Activated T-helper 1 cell treated with anti-CD3 and anti-CD28 coated beads, Interleukin-2, amount 50 U/mL, for 16 hours (primary cell): ENCODE results near the gene MORF4L1.
"Not testable (repeated sequence)": the region's sequence is repeated elsewhere in the genome, so short reads cannot be mapped to it uniquely, and the experiment has no call there.

Experiments used
- DNase-seq, 2 donors: peaks; one replicate each; pipeline ENCODE4 v3.0.0-alpha.2; 2020; ENCODE audit warnings: low read depth in 1 of 2, low spot score in 1 of 2

The MORF4L1 gene

GRCh38 chr15:78925076-78925624 is 52.5 kb downstream of the MORF4L1 start:
- no peak for DNase-seq

GRCh38 chr15:78925956-78926743 is 53.5 kb downstream of the MORF4L1 start:
- no peak for DNase-seq

GRCh38 chr15:78927077-78927790 is 54.5 kb downstream of the MORF4L1 start:
- no peak for DNase-seq

GRCh38 chr15:78928176-78928575 is 55.5 kb downstream of the MORF4L1 start:
- not testable (repeated sequence) for DNase-seq

GRCh38 chr15:78928616-78929093 is 56.0 kb downstream of the MORF4L1 start:
- DNase-seq, result no peak

- DNase-seq, result no peak
These were observed 57.0 kb downstream of the MORF4L1 start for GRCh38 chr15:78929536-78930264.

- no peak for DNase-seq
These were observed 58.1 kb downstream of the MORF4L1 start for GRCh38 chr15:78930577-78931388.

GRCh38 chr15:78931439-78932257 is 59.0 kb downstream of the MORF4L1 start:
- no peak for DNase-seq

GRCh38 chr15:78932258-78932808 is 59.6 kb downstream of the MORF4L1 start:
- DNase-seq, result no peak

- no peak for DNase-seq
These were observed 60.6 kb downstream of the MORF4L1 start for GRCh38 chr15:78933187-78933822.

- no peak for DNase-seq
These were observed 61.3 kb downstream of the MORF4L1 start for GRCh38 chr15:78933823-78934654.

GRCh38 chr15:78934655-78935023 is 61.9 kb downstream of the MORF4L1 start:
- DNase-seq, result no peak

- DNase-seq, result no peak
These were observed 64.5 kb downstream of the MORF4L1 start for GRCh38 chr15:78937132-78937739.

GRCh38 chr15:78938658-78939488 is 66.2 kb downstream of the MORF4L1 start:
- no peak for DNase-seq

- no peak for DNase-seq
These were observed 70.1 kb downstream of the MORF4L1 start for GRCh38 chr15:78942741-78943140.

GRCh38 chr15:78943692-78944091 is 71.0 kb downstream of the MORF4L1 start:
- DNase-seq, result no peak

GRCh38 chr15:78944202-78944625 is 71.5 kb downstream of the MORF4L1 start:
- DNase-seq, result no peak
